NT2/D1 (cell line): ENCODE measurements around the gene FBLN1.

Source experiments
- SUZ12 ChIP-seq: IDR thresholded peaks from 2 replicates; pipeline ENCODE4 v1.6.1; 2011; ENCODE audit not compliant: insufficient read length, insufficient read depth; ENCODE audit errors: extremely low read depth
- YY1 ChIP-seq: IDR thresholded peaks from 2 replicates; pipeline ENCODE4 v1.6.1; 2011; ENCODE audit not compliant: insufficient read length, insufficient read depth

DNA sequence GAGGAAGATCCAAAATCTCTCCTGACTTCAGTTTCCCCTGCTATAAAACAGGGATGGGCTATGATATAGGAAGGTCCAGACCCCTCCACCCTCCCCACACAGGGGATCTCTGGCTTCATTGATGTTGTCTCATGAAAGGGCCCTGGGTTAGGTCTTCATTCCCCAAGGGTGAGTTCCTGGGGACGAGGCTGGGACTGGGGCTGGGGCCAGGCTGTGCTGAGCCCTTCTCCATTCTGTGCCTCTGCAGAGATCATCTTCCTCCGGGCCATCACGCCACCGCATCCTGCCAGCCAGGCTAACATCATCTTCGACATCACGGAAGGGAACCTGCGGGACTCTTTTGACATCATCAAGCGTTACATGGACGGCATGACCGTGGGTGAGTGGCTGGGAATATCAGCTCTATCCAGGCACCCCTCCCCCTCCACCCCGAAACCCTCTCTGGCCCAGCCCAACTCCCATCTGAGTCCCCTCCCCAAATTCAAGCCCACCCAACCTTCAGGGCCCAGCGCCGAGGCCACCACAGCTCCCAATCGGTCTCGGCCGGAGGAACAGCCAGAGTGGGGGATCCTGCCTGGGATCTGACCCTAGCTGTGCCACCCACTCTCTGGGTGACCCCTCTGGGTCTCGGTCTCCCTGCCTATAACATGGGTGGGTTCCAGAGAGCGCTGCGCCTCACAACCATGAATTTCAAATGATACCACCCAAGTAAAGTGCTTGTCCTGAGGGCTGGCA lies 74.2 kb downstream of the FBLN1 start:
- no peak for TF ChIP-seq SUZ12
- TF ChIP-seq YY1 = no peak
